ENCODE measurements around the gene RHOG. TPM values are rescaled to one million over a fixed set of nuclear protein-coding genes. Genes with fewer than 3 reads are reported as not detected.

RHOG gene
- polyA plus RNA-seq, 1 donor from 2014 or later = not detected

DNA sequence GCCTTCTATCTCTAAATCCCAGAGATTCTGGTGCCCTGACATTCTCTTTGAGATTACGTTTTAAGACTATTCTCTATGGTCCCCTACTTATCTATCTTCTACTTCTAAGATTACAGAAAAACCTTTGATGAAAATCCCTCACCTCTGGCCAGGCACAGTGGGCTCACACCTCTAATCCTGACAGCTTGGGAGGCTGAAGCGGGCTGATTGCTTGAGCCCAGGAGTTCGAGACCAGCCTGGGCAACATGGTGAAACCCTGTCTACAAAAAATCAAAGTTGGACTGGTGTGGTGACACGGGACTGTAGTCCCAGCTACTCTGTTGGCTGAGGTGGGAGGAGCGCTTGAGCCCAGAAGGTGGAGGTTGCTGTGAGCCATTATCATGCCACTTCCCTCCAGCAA lies 57.8 kb downstream of the RHOG start:
- no peak overlapping the region for H3K9ac ChIP-seq (ENCODE audit: low read length)
- no peak overlapping the region for H2AFZ ChIP-seq (ENCODE audit: low read depth, low read length)
- H3K79me2 ChIP-seq (replicated peaks; ENCODE audit: insufficient read depth, low read length) = peaks cover 45% of the 10 kb centered on the region
- H4K20me1 ChIP-seq (ENCODE audit: insufficient read depth) = no peaks in the 10 kb centered on the region
- H3K4me3 ChIP-seq (ENCODE audit: low read length) = no peak overlapping the region
- H3K36me3 ChIP-seq (ENCODE audit: insufficient read depth, low read length) = no peaks in the 10 kb centered on the region
- no peaks in the 10 kb centered on the region for H3K9me3 ChIP-seq (ENCODE audit: low read length)
- H3F3A ChIP-seq (ENCODE audit: insufficient read depth, low read length, poor library complexity, severe bottlenecking) = no peaks in the 10 kb centered on the region
- no peaks in the 10 kb centered on the region for H3K27me3 ChIP-seq (ENCODE audit: insufficient read depth, low read depth, low read length)
- no peaks in the 10 kb centered on the region for H3K9me2 ChIP-seq (ENCODE audit: insufficient read depth, low read length)
- H3K27ac ChIP-seq (ENCODE audit: low read length) = no peak overlapping the region
- H3K4me2 ChIP-seq (ENCODE audit: low read length) = no peak overlapping the region
- no peak for TF ChIP-seq POLR2AphosphoS5 (IDR thresholded peaks at IDR 0.05)
- TF ChIP-seq MXI1 (conservative IDR thresholded peaks at IDR 0.05; ENCODE audit: poor library complexity, severe bottlenecking) = no peak
- TF ChIP-seq SMC3 (conservative IDR thresholded peaks at IDR 0.05; ENCODE audit: poor library complexity) = no peak
- TF ChIP-seq RAD21 (conservative IDR thresholded peaks at IDR 0.05) = no peak
- TF ChIP-seq TAF1 (IDR thresholded peaks at IDR 0.05; ENCODE audit: low read depth) = no peak
- TF ChIP-seq CTCF (IDR thresholded peaks at IDR 0.05; ENCODE audit: poor library complexity, severe bottlenecking) = no peak
- TF ChIP-seq, protein P1, sequence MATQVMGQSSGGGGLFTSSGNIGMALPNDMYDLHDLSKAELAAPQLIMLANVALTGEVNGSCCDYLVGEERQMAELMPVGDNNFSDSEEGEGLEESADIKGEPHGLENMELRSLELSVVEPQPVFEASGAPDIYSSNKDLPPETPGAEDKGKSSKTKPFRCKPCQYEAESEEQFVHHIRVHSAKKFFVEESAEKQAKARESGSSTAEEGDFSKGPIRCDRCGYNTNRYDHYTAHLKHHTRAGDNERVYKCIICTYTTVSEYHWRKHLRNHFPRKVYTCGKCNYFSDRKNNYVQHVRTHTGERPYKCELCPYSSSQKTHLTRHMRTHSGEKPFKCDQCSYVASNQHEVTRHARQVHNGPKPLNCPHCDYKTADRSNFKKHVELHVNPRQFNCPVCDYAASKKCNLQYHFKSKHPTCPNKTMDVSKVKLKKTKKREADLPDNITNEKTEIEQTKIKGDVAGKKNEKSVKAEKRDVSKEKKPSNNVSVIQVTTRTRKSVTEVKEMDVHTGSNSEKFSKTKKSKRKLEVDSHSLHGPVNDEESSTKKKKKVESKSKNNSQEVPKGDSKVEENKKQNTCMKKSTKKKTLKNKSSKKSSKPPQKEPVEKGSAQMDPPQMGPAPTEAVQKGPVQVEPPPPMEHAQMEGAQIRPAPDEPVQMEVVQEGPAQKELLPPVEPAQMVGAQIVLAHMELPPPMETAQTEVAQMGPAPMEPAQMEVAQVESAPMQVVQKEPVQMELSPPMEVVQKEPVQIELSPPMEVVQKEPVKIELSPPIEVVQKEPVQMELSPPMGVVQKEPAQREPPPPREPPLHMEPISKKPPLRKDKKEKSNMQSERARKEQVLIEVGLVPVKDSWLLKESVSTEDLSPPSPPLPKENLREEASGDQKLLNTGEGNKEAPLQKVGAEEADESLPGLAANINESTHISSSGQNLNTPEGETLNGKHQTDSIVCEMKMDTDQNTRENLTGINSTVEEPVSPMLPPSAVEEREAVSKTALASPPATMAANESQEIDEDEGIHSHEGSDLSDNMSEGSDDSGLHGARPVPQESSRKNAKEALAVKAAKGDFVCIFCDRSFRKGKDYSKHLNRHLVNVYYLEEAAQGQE (IDR thresholded peaks at IDR 0.05; ENCODE audit: borderline replicate concordance) = no peak
- no peak for TF ChIP-seq EP300 (conservative IDR thresholded peaks at IDR 0.05; ENCODE audit: poor library complexity, severe bottlenecking)
- no peak for TF ChIP-seq EZH2 (IDR thresholded peaks at IDR 0.05; ENCODE audit: borderline replicate concordance, insufficient read depth, low read length, poor library complexity, severe bottlenecking)

DNA sequence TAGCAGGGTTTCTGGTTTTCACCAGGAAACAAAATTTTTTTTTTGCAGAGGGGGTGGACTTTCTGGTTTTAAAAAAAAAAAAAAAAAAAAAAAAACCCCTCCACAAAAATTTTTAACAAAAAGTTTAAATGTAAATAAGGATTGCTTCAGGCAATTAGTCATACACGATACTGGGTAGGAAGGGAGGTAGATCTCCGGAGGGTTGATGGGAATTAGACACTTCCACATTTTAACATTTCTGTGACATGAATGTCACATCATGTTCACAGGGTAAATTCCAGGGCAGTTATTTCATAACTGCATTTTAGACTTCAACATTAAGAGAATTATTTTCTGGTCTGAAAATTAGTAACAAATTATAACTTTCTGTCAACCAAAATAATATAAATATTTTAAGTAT lies 59.3 kb downstream of the RHOG start:
- no peaks in the 10 kb centered on the region for H3K36me3 ChIP-seq (ENCODE audit: insufficient read depth, low read length)
- no peak overlapping the region for H3K27ac ChIP-seq (ENCODE audit: low read length)
- H3K9me3 ChIP-seq (ENCODE audit: low read length) = no peaks in the 10 kb centered on the region
- no peak overlapping the region for H3K4me3 ChIP-seq (ENCODE audit: low read length)
- H3K4me2 ChIP-seq (ENCODE audit: low read length) = no peak overlapping the region
- TF ChIP-seq EP300 (conservative IDR thresholded peaks at IDR 0.05; ENCODE audit: poor library complexity, severe bottlenecking) (no peak), EZH2 (IDR thresholded peaks at IDR 0.05; ENCODE audit: borderline replicate concordance, insufficient read depth, low read length, poor library complexity, severe bottlenecking) (no peak), POLR2AphosphoS5 (IDR thresholded peaks at IDR 0.05) (no peak), SMC3 (conservative IDR thresholded peaks at IDR 0.05; ENCODE audit: poor library complexity) (no peak), TAF1 (IDR thresholded peaks at IDR 0.05; ENCODE audit: low read depth) (no peak), CTCF (IDR thresholded peaks at IDR 0.05; ENCODE audit: poor library complexity, severe bottlenecking) (no peak)
- no peak overlapping the region for H2AFZ ChIP-seq (ENCODE audit: low read depth, low read length)
- no peaks in the 10 kb centered on the region for H4K20me1 ChIP-seq (ENCODE audit: insufficient read depth)
- H3K79me2 ChIP-seq (replicated peaks; ENCODE audit: insufficient read depth, low read length) = peaks cover 33% of the 10 kb centered on the region
- no peaks in the 10 kb centered on the region for H3F3A ChIP-seq (ENCODE audit: insufficient read depth, low read length, poor library complexity, severe bottlenecking)
- no peak overlapping the region for H3K9ac ChIP-seq (ENCODE audit: low read length)
- no peaks in the 10 kb centered on the region for H3K27me3 ChIP-seq (ENCODE audit: insufficient read depth, low read depth, low read length)
- no peaks in the 10 kb centered on the region for H3K9me2 ChIP-seq (ENCODE audit: insufficient read depth, low read length)

Small RNA genes lying within 50 kb of the gene (small RNA-seq; reads per million reads assigned to genes)
- gene RNU7-50P = 0 to 0.08 (median 0) reads per million in 3 experiments

Other genes with a start within 250 kb of the RHOG start
- gene ART5, start 199.0 kb downstream of the RHOG start, polyA plus RNA-seq = not detected in 2 replicates
- not detected in 2 replicates for gene ART1, start 195.8 kb downstream of the RHOG start, polyA plus RNA-seq
- 1.8 and 4.9 TPM in 2 replicates for gene CHRNA10, start 169.6 kb downstream of the RHOG start, polyA plus RNA-seq
- gene NUP98, start 43.4 kb downstream of the RHOG start, polyA plus RNA-seq = 28.9 and 45.5 TPM in 2 replicates
- gene PGAP2, start 32.4 kb downstream of the RHOG start, polyA plus RNA-seq = 30.1 and 32.0 TPM in 2 replicates
- 14.5 and 16.4 TPM in 2 replicates for gene STIM1, start 14.7 kb upstream of the RHOG start, polyA plus RNA-seq